Measurements from ENCODE around the gene ZNF454.

Gene ZNF454

DNA sequence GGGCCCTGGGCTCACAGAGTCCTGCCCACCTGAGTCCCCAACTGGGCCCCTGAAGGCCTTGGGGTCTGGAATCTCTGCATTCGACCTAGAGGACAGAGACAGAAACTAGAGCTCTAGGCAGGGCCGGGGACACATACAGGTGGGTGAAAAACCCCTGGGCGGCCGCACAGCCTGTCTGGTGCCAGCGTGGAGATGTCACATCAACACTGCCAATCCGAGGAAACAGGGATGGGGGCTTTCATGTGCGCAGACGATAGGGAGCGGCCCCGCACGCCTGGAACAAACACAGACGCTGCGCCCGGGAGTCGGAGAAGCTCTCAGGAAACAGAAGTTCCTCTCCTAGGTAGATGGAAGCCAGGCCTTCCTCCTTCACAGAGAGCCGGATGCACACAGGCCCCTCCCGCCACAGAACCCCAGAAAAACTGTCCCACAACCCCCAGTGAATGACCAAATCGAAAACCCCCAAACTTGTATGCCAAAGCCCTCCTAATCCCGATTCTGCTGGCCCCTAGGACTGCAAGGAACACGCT, 52.3 kb downstream of the ZNF454 start:
- DNase-seq (ENCODE audit: low read depth in 2 of 2): no peak

DNA sequence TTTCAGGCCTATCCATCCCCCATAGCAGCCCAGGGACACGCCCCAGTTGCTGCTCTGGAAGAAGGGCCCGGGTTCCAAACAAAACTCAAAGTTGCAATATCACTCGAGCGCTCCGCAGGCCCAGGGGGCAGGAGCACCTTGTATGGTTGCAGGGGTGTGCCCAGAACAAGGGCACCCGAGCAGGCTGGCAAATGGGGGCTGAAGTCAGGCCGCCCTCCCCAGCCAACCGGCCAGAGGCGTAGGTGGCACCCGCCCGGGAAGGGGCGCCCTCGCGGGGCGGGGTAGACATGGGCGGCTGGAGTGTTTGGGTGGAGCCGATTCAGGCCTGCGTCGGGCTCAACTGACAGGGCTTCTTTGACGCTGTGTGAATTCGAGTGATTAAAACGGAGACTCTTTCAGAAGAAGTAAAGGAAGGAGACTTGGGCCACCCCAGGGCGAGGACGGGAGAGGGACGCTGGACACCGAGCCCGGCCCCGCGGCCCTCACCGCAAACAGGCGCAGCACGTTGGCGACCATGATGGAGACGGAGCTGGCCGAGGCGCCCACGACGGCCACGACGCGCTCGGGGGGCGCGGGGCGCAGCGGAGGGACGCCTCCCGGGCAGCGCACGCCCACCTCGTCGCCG, 53.1 kb downstream of the ZNF454 start:
- no peak for DNase-seq (ENCODE audit: low read depth in 2 of 2)

DNA sequence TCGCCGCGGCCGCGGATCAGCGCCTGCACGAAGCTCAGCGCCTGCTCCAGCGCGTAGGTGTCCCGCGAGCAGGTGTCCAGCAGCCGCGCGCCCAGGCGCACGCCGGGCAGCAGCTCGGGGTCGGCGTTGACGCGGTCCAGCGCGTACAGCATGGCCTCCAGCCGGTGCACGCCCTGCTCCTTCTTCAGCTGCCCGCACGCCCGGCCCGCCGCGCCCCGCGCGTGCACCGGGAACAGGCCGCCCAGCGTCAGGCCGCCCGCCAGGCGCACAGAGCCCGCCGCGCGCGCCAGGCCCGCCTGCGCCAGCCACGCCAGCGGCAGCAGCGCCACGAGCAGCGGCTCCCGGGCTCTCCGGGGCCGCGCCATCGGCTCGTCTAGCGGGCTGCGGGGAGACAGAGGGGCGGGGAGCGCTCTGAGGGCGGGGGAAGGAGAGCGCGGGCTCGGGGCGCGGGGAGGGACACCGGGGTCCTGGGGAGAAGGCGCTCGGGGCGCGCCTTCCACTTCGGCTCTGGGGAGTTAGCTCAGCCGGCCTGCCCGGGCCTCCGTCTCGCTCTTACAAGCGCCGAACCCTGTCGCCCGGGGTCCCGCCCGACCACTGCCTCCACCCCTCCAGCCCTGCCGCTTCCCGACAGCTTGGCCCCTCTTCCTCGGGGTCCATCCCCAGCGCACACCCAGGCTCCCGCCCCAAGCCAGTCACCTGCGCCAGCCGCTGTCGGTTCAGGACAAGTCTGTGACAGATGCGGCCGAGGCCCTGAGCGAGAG, 53.8 kb downstream of the ZNF454 start, which contains the start of gene GRM6:
GRM6 (minus strand) TSS at position 741 of the 761 bp plus-strand sequence; CDS start at position 365, 376 bp downstream.
- DNase-seq (ENCODE audit: low read depth in 2 of 2): no peak

DNA sequence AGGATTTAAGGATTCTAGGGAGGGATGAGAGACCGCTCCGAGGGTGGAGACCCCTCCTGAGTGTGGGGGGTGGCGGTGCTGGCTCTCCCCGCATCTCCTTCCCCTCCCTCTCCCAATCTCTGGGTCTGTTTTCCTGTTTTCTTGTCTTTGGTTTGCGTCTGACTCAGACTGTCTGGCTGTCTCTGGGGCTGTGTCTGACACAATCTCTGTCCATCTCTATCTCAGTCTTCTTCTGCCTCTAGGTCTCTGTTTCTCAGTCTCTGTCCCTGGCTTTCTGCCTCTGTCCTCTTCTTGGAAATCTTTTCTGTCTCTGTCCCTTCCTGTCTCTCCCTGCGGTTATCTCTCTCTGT, 54.3 kb downstream of the ZNF454 start:
- no peak for DNase-seq (ENCODE audit: low read depth in 2 of 2)

DNA sequence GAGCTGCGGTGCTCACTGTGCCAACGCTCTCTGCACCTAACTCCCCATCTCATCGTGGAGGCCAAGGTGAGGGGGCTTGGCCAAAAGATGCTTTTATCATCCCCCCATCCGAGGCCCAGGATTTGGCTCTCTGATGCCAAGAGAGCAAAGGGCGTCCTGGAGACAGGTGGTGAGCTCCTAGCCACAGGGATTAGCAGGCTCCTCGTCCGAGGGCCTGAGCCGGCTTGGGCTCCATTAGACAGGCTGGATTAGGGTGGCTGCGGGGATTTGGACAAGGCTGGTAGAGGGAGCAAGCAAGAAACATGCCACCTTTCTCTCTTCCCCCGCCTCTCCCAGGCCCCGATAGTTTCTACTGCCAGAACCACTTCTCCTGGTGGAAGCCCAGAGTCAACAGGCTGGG, 55.2 kb downstream of the ZNF454 start:
- DNase-seq (ENCODE audit: low read depth in 2 of 2): no peak

DNA sequence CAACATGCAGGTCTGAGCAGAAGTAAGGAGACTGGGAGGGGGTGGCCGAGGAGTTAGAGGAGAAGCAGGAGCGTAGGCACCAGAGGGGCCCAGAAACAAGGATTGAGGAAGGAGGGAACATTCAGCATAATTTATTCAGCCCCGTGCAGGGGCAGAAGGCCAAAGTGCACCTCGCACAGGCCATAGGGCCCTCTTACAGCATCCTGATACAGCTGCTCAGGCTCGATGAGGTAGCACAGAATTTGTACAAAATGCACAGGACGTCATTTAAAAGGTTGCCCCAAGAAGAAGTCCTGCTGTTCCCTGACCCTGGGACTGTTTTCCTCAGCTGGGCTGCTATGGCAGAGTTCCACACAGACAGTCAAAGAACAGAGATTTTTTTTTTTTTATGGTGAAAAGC, 56.2 kb downstream of the ZNF454 start:
- no peak for DNase-seq (ENCODE audit: low read depth in 2 of 2)

DNA sequence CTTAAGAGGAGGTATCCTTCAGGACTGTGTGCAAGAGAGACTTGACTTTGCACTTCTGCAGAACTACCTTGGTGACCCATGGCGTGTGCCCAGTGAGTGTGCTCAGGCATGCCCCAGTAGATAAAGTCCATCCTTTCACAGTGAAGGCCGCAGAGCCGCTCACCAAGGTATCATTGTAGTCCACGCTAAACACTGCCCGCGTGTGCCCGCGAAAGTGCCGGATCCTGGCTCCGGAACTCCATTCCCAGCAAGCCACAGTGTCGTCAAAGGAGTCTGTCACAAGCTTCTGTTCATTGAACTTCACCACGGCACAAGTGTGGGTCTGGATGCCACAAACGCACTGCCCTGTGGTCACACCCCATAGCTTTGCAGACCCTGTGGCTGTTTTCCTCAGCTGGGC, 57.4 kb downstream of the ZNF454 start:
- no peak for DNase-seq (ENCODE audit: low read depth in 2 of 2)

DNA sequence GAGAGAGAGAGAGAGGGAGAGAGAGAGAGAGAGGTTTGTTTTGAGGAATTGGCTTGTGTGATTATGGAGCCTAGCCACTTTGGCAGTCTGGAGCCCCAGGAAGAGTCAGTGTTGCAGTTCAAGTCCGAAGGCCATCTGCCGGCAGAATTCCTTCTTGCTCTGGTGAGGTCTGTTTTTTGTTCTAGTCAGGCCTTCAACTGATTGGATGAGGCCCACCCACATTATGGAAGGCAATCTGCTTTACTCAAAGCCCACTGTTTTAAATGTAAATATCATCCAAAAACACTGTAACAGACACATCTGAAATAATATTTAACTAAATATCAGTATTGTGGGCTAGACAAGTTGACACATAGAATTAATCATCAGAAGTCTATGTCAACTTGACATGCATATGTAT, 65.6 kb downstream of the ZNF454 start:
- DNase-seq (ENCODE audit: low read depth in 2 of 2): no peak

DNA sequence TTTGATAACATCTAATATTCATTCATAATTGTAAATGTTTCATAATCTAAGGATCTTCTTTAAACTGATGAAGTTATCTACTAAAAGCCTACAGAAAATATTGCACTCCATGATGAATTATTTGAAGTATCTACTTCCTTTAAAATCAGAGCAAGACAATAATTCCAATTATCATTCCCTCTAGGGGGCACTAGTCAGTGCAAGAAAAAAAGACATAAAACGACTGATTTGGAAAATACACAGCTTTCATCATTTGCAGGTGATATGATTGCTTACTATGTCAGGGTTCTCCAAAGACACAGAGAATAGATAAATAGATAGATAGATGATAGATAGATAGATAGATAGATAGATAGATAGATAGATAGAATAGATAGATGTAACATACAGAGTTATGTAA, 67.7 kb downstream of the ZNF454 start:
- DNase-seq (ENCODE audit: low read depth in 2 of 2): no peak
